Esophagus squamous epithelium (tissue), 4 donors: ENCODE results near the gene LDLRAD4.

Experiments
- CTCF ChIP-seq, 6 experiments: fragments of 450-650 bp in 4 of 6; fragments of 200-600 bp in 2 of 6; sonication (generic) in 2 of 6; IDR thresholded peaks; one replicate each; pipeline ENCODE4 v1.5.1; 2016 to 2019; ENCODE audit warnings: antibody characterized with exemption in 6 of 6, mild to moderate bottlenecking in 4 of 6, moderate library complexity in 4 of 6
- POLR2A ChIP-seq, 4 donors: fragments of 450-650 bp; IDR thresholded peaks; one replicate each; pipeline ENCODE4 v1.6.1; 2017; ENCODE audit warnings: antibody characterized with exemption in 4 of 4, mild to moderate bottlenecking in 4 of 4, moderate library complexity in 3 of 4

GRCh38 chr18:13538630-13539029 is 320.1 kb downstream of the LDLRAD4 start:
- TF ChIP-seq POLR2A (IDR thresholded peaks at IDR 0.05) = no peak
- TF ChIP-seq CTCF (IDR thresholded peaks at IDR 0.05) = no peak
